SK-MEL-5 (cell line): ENCODE results near the gene PLEKHB2. TPM values are rescaled to one million over a fixed set of nuclear protein-coding genes. Genes with fewer than 3 reads are reported as not detected.
"Not testable (repeated sequence)": the region's sequence is repeated elsewhere in the genome, so short reads cannot be mapped to it uniquely, and the experiment has no call there.

Experiments
- DNase-seq: peaks from one replicate; pipeline ENCODE4 v3.0.0-alpha.2; 2016; ENCODE audit warnings: low read depth, low spot score
- in situ Hi-C: cut with HindIII; loops from 2 replicates; pipeline ENCODE4 v1.10.0; 2016; ENCODE audit warnings: low sequenced_read_pairs, high pct_unique_total_duplicates, low pct_unique_long_range_greater_than_20kb
- polyA plus RNA-seq, 2 experiments: library from polyadenylated mRNA; depleted of rRNA; stranded (reverse); fragments of >200 nt; gene quantifications; 2 replicates each; pipeline ENCODE4 v1.2.3, GENCODE V29; 2015
- total RNA-seq: library from RNA; depleted of rRNA; stranded (reverse); fragments of >200 nt; shearing (Covaris generic); gene quantifications from 2 replicates; pipeline ENCODE4 v1.2.3, GENCODE V29; 2014; rRNA removed

Gene PLEKHB2
- total RNA-seq = 116 and 117 TPM in 2 replicates
- polyA plus RNA-seq (2015; cell fraction: cytosol; rRNA removed) = 110 and 126 TPM in 2 replicates
- 23.9 and 30.0 TPM in 2 replicates for polyA plus RNA-seq (2015; cell fraction: nucleus; rRNA removed)

- peak; percentile 83 for DNase-seq
- in situ Hi-C loops = no loop called here
Measured at GRCh38 chr2:131105156-131105949, at the start of gene PLEKHB2. PLEKHB2 (plus strand) TSS chr2:131105336; CDS start chr2:131120942, 15,606 bp downstream.

GRCh38 chr2:131056204-131056931 is 48.8 kb upstream of the PLEKHB2 start:
- in situ Hi-C loops = no loop called here
- DNase-seq = no peak

GRCh38 chr2:131056932-131057287 is 48.2 kb upstream of the PLEKHB2 start:
- in situ Hi-C loops = no loop called here
- no peak for DNase-seq

- DNase-seq = no peak
- in situ Hi-C loops = no loop called here
Measured at GRCh38 chr2:131058214-131058843, 46.8 kb upstream of the PLEKHB2 start.

DNA sequence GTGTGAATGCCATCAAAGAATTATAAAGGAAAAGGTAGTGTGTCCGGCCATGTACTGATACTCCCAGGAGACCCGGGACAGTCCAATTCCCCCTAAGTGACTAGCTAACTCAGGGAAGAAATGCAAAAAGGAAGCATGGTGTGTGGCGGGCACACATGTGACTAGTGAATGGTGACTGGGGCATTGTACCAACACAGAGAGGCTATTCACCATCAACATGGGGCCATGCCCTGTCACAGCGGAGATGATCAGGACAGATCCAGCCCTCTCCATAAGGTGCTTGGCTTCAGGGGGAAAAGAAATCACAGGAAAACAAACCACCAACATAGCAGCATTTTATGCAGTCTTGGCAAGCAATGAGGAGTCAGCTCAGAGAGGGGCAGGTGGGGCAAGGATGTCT is 46.2 kb upstream of the PLEKHB2 start:
- in situ Hi-C loops = no loop called here

DNA sequence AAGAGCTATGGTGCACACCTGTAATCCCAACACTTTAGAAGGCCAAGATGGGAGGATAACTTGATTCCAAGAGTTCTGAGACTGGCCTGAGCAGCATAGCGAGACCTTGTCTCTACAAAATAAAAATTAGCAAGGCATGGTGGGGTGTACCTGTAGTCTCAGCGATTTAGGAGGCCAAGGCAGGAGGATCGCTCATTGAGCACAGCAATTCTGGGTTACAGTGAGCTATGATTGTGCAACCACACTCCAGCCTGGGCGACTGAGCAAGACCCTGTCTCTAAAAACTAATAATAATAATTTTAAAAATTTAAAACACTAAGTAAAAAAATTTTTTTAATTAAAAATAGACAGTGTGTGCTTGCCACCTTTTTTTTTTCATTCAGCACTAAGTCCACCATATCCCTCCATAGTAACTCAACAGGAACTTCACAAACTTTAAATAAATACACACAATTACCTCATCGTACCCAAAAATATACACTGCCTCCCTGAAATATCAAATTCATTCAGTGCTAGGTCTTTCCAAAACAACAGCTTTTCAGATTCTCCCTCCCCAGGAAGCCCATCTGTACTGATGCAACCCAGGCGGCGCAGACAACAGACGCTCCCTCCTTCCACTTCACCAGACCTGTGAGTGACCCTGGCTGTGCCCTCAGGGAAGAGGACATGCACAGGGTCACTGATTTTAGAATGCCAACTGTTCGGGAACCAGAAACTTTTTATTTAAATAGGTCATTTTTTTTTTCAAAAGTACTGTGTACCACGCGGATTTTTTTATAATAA is 41.4 kb upstream of the PLEKHB2 start:
- DNase-seq = no peak
- in situ Hi-C loops = no loop called here

More for the DNA sequence above, 46.2 kb upstream of the PLEKHB2 start:
- peak; percentile 84 for DNase-seq

DNA sequence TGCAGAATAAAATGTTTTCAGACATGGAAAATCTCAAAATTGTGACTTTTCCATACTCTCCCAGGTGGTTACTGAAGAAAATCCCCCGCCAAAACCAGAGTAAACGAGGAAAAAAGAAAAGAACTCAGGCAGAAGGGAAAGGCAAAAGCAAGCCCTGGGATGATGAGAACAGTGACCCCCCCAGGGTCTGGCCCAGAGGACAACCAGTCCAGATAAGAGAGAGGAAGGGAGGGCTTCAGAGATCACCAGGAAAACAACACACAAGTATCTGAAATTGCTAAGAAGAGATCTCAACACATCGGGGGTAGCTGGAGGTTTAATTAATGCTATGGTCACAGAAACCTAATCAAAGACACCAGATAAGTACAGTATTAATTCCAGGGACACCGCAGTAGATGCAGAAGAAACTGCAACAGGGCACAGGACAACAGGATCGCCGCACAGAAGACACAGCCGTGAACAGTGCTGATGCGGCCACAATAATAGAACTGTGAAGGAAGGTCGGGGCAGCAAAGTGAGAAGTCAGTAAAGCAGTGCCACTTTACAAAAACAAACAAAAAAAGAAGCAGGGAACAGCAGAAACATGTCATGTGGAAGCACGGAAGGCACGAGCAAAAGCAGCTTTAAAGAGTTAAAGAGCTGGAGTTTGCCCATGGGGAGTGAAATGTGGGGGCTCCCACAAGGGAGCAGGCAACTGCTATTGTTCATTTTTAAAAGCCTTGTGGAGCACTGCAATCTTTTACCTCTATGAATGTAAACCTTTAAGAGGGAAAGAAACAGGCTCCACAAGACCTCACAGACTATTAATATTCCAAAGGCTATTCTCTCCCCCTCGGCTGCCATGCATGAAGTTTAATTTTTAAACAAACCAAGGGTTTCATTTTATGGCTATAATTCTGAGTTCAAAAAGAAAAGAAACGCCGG is 40.3 kb upstream of the PLEKHB2 start:
- in situ Hi-C loops = no loop called here
- no peak for DNase-seq

- in situ Hi-C loops = no loop called here
- DNase-seq = no peak
Measured at GRCh38 chr2:131067465-131068125, 37.5 kb upstream of the PLEKHB2 start.

GRCh38 chr2:131068172-131068571 is 37.0 kb upstream of the PLEKHB2 start:
- in situ Hi-C loops, DNase-seq: not testable (repeated sequence)

DNA sequence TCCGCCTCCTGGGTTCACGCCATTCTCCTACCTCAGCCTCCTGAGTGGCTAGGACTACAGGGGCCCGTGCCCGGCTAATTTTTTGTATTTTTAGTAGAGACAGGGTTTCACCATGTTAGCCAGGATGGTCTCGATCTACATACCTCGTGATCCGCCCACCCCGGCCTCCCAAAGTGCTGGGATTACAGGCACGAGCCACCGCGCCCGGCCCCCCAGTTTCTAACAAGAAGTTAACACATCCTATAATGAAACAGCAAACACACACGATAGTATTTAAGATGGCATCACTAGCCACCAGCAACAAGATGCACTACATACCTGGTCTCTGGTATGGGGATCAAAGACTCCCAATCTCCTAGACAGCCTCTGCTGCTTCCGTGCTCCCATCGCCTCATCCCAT is 29.6 kb upstream of the PLEKHB2 start:
- in situ Hi-C loops, DNase-seq: not testable (repeated sequence)

DNA sequence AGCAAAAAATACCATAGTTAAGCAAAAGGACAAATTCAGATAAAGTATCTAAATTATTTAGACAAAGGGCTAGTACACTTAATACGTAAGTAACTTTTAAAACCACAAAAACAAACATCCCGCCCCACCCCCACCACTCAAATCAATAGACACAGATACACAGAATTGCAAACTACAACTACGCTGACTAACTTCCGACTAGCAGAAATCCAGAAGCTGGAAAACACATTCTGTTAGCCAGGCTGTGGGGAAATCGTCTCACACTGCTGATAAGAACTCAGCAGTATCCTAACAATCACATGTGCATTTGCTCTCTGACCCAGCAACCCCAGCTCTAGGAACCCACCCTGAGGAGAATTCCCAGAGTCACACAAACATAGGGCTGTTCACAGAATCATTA is 28.4 kb upstream of the PLEKHB2 start:
- in situ Hi-C loops = no loop called here
- DNase-seq = no peak

GRCh38 chr2:131077182-131077846 is 27.8 kb upstream of the PLEKHB2 start:
- in situ Hi-C loops = no loop called here
- DNase-seq = no peak

GRCh38 chr2:131077966-131078365 is 27.2 kb upstream of the PLEKHB2 start:
- no peak for DNase-seq
- in situ Hi-C loops = no loop called here

DNA sequence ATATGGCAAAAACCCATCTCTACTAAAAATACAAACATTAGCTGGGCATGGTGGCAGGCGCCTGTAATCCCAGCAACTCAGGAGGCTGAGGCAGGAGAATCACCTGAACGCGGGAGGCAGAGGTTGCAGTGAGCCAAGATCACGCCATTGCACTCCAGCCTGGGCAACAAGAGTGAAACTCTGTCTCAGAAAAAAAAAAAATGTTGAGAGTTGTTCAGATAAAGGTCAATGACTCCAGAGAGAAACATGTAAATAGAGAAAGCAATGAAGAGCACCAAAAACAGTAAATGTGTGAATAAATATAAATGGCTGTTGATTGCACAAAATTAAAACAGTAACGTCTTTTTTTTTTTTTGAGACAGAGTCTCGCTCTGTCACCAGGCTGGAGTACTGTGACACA is 25.2 kb upstream of the PLEKHB2 start:
- in situ Hi-C loops, DNase-seq: not testable (repeated sequence)

- no peak for DNase-seq
- in situ Hi-C loops = no loop called here
Measured at GRCh38 chr2:131081190-131081589, 23.9 kb upstream of the PLEKHB2 start.

DNA sequence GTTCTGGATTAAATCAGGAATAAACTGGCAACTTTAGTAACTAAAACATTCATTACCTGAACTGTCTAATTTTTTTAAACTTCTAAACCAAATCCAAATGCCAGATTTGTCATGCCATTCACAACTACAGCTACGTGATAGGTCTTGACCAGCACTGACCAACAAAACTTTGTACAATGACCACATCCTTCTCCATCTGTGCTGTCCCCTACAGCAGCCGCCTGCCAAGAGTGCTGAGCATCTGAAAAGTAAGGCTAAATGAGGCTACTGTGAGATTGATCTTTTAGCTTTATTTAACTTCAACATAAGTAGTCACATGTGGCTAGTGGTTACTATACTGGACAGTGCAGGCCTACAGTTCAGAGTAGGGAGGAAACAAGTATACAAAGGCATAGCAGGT is 19.5 kb upstream of the PLEKHB2 start:
- DNase-seq = peak; percentile 8
- in situ Hi-C loops = no loop called here
